WTC11 (cell line): ENCODE results near the gene SYNGAP1.

Experiments
- RORB ChIP-seq: fragments of 250-450 bp; sonication (Bioruptor Pico); IDR thresholded peaks from 2 replicates; pipeline ENCODE4 v1.9.0; 2021; ENCODE audit warnings: mild to moderate bottlenecking
- TF ChIP-seq, protein P1 (sequence below): fragments of 200-600 bp; IDR thresholded peaks from 2 replicates; pipeline ENCODE4 v1.8.0; 2022; ENCODE audit warnings: antibody characterized with exemption
- TF ChIP-seq, protein P2 (sequence below): sonication (generic); formaldehyde crosslinking; IDR thresholded peaks from 2 replicates; pipeline ENCODE4 v1.8.1; 2022; ENCODE audit warnings: mild to moderate bottlenecking, missing genetic modification reagents, moderate library complexity, borderline replicate concordance
- TF ChIP-seq, protein P3 (sequence below): sonication (generic); formaldehyde crosslinking; IDR thresholded peaks from 2 replicates; pipeline ENCODE4 v1.8.0; 2022; ENCODE audit warnings: mild to moderate bottlenecking, missing genetic modification reagents
- TF ChIP-seq, protein P4 (sequence below): sonication (generic); formaldehyde crosslinking; IDR thresholded peaks from 2 replicates; pipeline ENCODE4 v1.8.0; 2022; ENCODE audit warnings: missing genetic modification reagents

DNA sequence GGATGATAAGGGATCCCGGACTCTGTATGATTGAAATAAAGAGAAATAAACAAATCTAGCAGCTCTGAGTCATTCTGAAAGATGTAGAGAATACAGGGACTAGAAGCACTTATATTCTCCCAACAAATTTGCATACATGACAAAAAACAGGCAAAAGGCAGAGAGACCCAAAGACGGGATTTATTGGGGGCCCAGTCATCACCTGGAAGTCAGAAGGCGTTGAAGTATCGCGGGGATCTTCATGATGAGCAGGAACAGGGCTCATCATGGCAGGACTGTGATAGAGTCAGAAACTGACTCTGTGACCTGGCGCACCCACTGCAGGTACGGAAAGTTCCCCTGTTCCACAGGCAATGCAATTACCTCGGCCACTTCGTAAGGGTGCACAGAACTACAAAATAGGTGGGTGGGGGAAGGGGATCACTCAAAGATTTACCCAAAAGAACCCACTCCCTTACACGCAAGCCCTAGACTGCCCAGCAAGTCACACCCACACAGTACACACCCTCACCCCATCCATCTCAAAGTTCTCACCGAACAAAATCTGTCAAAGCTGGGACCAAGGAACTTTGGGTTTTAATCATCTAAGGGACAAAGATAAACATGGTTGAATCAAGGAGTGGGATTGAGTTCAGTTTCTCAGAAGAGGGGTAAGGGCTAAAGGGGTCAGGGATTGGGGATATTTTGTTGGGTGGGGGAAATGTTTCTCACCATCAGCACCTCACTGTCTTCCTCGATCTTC lies 3.3 kb upstream of the SYNGAP1 start:
- TF ChIP-seq, protein P1, sequence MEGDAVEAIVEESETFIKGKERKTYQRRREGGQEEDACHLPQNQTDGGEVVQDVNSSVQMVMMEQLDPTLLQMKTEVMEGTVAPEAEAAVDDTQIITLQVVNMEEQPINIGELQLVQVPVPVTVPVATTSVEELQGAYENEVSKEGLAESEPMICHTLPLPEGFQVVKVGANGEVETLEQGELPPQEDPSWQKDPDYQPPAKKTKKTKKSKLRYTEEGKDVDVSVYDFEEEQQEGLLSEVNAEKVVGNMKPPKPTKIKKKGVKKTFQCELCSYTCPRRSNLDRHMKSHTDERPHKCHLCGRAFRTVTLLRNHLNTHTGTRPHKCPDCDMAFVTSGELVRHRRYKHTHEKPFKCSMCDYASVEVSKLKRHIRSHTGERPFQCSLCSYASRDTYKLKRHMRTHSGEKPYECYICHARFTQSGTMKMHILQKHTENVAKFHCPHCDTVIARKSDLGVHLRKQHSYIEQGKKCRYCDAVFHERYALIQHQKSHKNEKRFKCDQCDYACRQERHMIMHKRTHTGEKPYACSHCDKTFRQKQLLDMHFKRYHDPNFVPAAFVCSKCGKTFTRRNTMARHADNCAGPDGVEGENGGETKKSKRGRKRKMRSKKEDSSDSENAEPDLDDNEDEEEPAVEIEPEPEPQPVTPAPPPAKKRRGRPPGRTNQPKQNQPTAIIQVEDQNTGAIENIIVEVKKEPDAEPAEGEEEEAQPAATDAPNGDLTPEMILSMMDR = no peak
- TF ChIP-seq, protein P2, sequence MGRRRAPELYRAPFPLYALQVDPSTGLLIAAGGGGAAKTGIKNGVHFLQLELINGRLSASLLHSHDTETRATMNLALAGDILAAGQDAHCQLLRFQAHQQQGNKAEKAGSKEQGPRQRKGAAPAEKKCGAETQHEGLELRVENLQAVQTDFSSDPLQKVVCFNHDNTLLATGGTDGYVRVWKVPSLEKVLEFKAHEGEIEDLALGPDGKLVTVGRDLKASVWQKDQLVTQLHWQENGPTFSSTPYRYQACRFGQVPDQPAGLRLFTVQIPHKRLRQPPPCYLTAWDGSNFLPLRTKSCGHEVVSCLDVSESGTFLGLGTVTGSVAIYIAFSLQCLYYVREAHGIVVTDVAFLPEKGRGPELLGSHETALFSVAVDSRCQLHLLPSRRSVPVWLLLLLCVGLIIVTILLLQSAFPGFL = no peak
- TF ChIP-seq, protein P3, sequence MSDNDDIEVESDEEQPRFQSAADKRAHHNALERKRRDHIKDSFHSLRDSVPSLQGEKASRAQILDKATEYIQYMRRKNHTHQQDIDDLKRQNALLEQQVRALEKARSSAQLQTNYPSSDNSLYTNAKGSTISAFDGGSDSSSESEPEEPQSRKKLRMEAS = no peak
- TF ChIP-seq, protein P4, sequence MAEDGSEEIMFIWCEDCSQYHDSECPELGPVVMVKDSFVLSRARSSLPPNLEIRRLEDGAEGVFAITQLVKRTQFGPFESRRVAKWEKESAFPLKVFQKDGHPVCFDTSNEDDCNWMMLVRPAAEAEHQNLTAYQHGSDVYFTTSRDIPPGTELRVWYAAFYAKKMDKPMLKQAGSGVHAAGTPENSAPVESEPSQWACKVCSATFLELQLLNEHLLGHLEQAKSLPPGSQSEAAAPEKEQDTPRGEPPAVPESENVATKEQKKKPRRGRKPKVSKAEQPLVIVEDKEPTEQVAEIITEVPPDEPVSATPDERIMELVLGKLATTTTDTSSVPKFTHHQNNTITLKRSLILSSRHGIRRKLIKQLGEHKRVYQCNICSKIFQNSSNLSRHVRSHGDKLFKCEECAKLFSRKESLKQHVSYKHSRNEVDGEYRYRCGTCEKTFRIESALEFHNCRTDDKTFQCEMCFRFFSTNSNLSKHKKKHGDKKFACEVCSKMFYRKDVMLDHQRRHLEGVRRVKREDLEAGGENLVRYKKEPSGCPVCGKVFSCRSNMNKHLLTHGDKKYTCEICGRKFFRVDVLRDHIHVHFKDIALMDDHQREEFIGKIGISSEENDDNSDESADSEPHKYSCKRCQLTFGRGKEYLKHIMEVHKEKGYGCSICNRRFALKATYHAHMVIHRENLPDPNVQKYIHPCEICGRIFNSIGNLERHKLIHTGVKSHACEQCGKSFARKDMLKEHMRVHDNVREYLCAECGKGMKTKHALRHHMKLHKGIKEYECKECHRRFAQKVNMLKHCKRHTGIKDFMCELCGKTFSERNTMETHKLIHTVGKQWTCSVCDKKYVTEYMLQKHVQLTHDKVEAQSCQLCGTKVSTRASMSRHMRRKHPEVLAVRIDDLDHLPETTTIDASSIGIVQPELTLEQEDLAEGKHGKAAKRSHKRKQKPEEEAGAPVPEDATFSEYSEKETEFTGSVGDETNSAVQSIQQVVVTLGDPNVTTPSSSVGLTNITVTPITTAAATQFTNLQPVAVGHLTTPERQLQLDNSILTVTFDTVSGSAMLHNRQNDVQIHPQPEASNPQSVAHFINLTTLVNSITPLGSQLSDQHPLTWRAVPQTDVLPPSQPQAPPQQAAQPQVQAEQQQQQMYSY (CRISPR knock-in tag) = no peak
- no peak for TF ChIP-seq RORB (CRISPR knock-in tag)
